Measurements from ENCODE around the gene CCR6.
"Not testable (repeated sequence)": the region's sequence is repeated elsewhere in the genome, so short reads cannot be mapped to it uniquely, and the experiment has no call there.

The CCR6 gene

GRCh38 chr6:167168296-167168695, 45.4 kb downstream of the CCR6 start:
- not testable (repeated sequence) for H3K36me3 ChIP-seq (ENCODE audit: control insufficient read depth, insufficient read depth, low read length); H3K27me3 ChIP-seq (ENCODE audit: control insufficient read depth, insufficient read depth, low read length); H3K9me3 ChIP-seq (ENCODE audit: control insufficient read depth, insufficient read depth, low read length); H3K4me1 ChIP-seq (ENCODE audit: control insufficient read depth, insufficient read depth, low read length); H3K4me3 ChIP-seq (ENCODE audit: low read depth, low read length); H3K9ac ChIP-seq (ENCODE audit: low read depth, low read length)

GRCh38 chr6:167169867-167170266, 47.0 kb downstream of the CCR6 start:
- not testable (repeated sequence) for H3K9me3 ChIP-seq (ENCODE audit: control insufficient read depth, insufficient read depth, low read length); H3K9ac ChIP-seq (ENCODE audit: low read depth, low read length); H3K27me3 ChIP-seq (ENCODE audit: control insufficient read depth, insufficient read depth, low read length); H3K4me1 ChIP-seq (ENCODE audit: control insufficient read depth, insufficient read depth, low read length); H3K36me3 ChIP-seq (ENCODE audit: control insufficient read depth, insufficient read depth, low read length); H3K4me3 ChIP-seq (ENCODE audit: low read depth, low read length)

GRCh38 chr6:167171300-167171699, 48.4 kb downstream of the CCR6 start:
- not testable (repeated sequence) for H3K4me3 ChIP-seq (ENCODE audit: low read depth, low read length); H3K36me3 ChIP-seq (ENCODE audit: control insufficient read depth, insufficient read depth, low read length); H3K27me3 ChIP-seq (ENCODE audit: control insufficient read depth, insufficient read depth, low read length); H3K9ac ChIP-seq (ENCODE audit: low read depth, low read length); H3K9me3 ChIP-seq (ENCODE audit: control insufficient read depth, insufficient read depth, low read length); H3K4me1 ChIP-seq (ENCODE audit: control insufficient read depth, insufficient read depth, low read length)

- H3K4me1 ChIP-seq (ENCODE audit: control insufficient read depth, insufficient read depth, low read length); H3K27me3 ChIP-seq (ENCODE audit: control insufficient read depth, insufficient read depth, low read length); H3K9me3 ChIP-seq (ENCODE audit: control insufficient read depth, insufficient read depth, low read length); H3K36me3 ChIP-seq (ENCODE audit: control insufficient read depth, insufficient read depth, low read length); H3K4me3 ChIP-seq (ENCODE audit: low read depth, low read length); H3K9ac ChIP-seq (ENCODE audit: low read depth, low read length): not testable (repeated sequence)
Observed at GRCh38 chr6:167172011-167172410, 49.1 kb downstream of the CCR6 start.

DNA sequence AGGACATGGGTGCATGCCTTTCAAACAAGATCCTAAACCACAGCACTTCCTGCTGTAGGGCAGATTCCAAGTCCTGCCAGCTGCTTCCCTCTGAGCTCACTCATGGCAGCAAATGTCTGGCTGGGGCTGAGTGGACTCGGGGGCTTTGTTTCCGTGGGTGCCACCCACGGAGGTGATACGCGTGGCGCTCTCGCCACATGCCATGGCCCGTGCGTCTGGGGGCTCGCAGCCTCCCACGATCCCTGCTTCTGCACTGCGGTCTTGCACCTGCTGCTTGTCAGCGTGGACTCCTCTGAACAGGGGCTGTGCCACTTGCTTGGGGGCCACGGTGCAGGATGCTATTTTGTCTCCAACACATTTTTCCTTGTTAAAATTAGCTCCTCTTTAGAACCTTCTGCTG, 54.4 kb downstream of the CCR6 start:
- H3K27me3 ChIP-seq (ENCODE audit: control insufficient read depth, insufficient read depth, low read length); H3K36me3 ChIP-seq (ENCODE audit: control insufficient read depth, insufficient read depth, low read length); H3K4me1 ChIP-seq (ENCODE audit: control insufficient read depth, insufficient read depth, low read length); H3K4me3 ChIP-seq (ENCODE audit: low read depth, low read length); H3K9me3 ChIP-seq (ENCODE audit: control insufficient read depth, insufficient read depth, low read length); H3K9ac ChIP-seq (ENCODE audit: low read depth, low read length): not testable (repeated sequence)

DNA sequence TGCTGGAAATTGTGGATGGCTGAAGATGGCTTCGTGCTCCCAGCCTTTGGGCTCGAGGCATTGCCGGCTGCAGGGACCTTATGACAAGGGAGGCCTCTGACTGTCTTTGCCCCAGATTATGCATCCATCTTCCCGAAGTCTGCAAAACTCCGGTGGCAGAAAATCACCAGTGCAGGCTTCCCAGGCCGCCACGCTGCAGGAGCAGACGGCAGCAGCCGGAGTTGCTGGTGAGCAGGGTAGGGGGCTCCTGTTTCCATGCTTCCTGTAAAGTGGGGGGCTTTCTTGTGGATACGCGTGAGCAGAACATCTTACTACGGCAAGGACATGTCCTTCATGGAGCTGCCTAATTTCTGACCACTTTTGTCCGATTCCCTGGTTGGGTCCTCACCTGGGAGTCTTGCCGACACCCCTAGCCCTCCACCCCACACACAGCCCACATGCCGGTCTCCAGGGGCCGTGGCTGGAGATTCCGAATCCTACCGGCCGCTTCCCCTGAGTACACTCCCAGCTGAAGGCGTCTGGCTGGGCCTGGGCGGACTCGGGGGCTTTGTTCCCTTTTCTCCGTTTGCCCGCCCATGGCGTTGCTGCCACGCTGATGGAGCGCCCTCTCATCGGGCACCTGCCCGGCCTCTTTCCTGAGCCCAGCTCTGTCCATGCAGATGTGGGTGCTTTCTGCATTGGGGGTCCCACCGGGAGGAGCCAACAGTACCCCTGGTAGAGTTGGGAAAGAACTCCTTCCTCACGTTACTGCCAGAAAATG, 56.2 kb downstream of the CCR6 start:
- H3K36me3 ChIP-seq (ENCODE audit: control insufficient read depth, insufficient read depth, low read length); H3K9ac ChIP-seq (ENCODE audit: low read depth, low read length); H3K4me3 ChIP-seq (ENCODE audit: low read depth, low read length); H3K9me3 ChIP-seq (ENCODE audit: control insufficient read depth, insufficient read depth, low read length); H3K4me1 ChIP-seq (ENCODE audit: control insufficient read depth, insufficient read depth, low read length); H3K27me3 ChIP-seq (ENCODE audit: control insufficient read depth, insufficient read depth, low read length): not testable (repeated sequence)

DNA sequence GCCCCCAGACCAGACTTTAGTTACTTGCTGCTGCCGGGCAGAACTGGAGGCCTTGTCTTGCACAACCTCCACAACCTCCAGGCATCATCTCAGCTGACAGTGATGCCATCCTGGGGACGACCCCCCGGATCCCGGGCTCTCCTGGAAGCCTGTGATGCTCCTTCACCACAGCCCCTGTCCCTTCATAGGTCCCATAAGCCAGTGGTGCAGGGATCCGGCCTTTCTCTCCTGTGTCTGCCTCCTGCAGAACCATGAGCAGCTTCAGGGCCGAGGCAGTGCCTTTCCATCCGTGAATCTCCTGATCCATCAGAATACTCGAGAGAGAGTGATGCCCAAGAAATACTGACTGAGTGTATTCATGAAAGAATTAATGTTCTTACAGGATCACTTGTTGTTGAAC, 57.2 kb downstream of the CCR6 start:
- not testable (repeated sequence) for H3K9me3 ChIP-seq (ENCODE audit: control insufficient read depth, insufficient read depth, low read length); H3K9ac ChIP-seq (ENCODE audit: low read depth, low read length); H3K4me1 ChIP-seq (ENCODE audit: control insufficient read depth, insufficient read depth, low read length); H3K27me3 ChIP-seq (ENCODE audit: control insufficient read depth, insufficient read depth, low read length); H3K36me3 ChIP-seq (ENCODE audit: control insufficient read depth, insufficient read depth, low read length); H3K4me3 ChIP-seq (ENCODE audit: low read depth, low read length)

DNA sequence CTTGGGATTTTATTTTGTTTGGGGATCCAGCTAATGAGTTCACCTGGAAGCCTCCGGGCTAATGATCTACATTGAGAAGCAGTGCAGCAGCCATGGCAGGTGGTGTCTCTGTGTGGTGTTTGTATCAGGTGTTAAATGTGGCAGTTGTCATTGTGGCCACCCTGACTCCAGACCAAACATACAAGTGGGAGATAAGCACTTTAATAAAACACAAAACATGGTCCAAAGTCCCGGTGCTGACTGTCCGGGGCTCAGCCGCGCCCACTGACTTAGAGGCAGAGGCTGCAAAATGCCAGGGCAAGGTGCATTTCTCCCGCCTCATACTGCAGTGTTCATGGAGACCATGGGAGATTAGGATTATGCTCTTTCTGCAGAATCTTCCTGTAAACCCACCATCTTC, 58.5 kb downstream of the CCR6 start:
- not testable (repeated sequence) for H3K27me3 ChIP-seq (ENCODE audit: control insufficient read depth, insufficient read depth, low read length); H3K9ac ChIP-seq (ENCODE audit: low read depth, low read length); H3K4me3 ChIP-seq (ENCODE audit: low read depth, low read length); H3K9me3 ChIP-seq (ENCODE audit: control insufficient read depth, insufficient read depth, low read length); H3K36me3 ChIP-seq (ENCODE audit: control insufficient read depth, insufficient read depth, low read length); H3K4me1 ChIP-seq (ENCODE audit: control insufficient read depth, insufficient read depth, low read length)

- H3K9ac ChIP-seq (ENCODE audit: low read depth, low read length); H3K9me3 ChIP-seq (ENCODE audit: control insufficient read depth, insufficient read depth, low read length); H3K4me3 ChIP-seq (ENCODE audit: low read depth, low read length); H3K4me1 ChIP-seq (ENCODE audit: control insufficient read depth, insufficient read depth, low read length); H3K27me3 ChIP-seq (ENCODE audit: control insufficient read depth, insufficient read depth, low read length); H3K36me3 ChIP-seq (ENCODE audit: control insufficient read depth, insufficient read depth, low read length): not testable (repeated sequence)
Observed at GRCh38 chr6:167182913-167183314, 60.0 kb downstream of the CCR6 start.

GRCh38 chr6:167185101-167185500, 62.2 kb downstream of the CCR6 start:
- H3K4me3 ChIP-seq (ENCODE audit: low read depth, low read length); H3K9me3 ChIP-seq (ENCODE audit: control insufficient read depth, insufficient read depth, low read length); H3K27me3 ChIP-seq (ENCODE audit: control insufficient read depth, insufficient read depth, low read length); H3K4me1 ChIP-seq (ENCODE audit: control insufficient read depth, insufficient read depth, low read length); H3K9ac ChIP-seq (ENCODE audit: low read depth, low read length); H3K36me3 ChIP-seq (ENCODE audit: control insufficient read depth, insufficient read depth, low read length): not testable (repeated sequence)

GRCh38 chr6:167187275-167187674, 64.4 kb downstream of the CCR6 start:
- not testable (repeated sequence) for H3K9ac ChIP-seq (ENCODE audit: low read depth, low read length); H3K9me3 ChIP-seq (ENCODE audit: control insufficient read depth, insufficient read depth, low read length); H3K4me3 ChIP-seq (ENCODE audit: low read depth, low read length)

More at GRCh38 chr6:167187275-167187674, 64.4 kb downstream of the CCR6 start:
- not testable (repeated sequence) for H3K36me3 ChIP-seq (ENCODE audit: control insufficient read depth, insufficient read depth, low read length); H3K27me3 ChIP-seq (ENCODE audit: control insufficient read depth, insufficient read depth, low read length); H3K4me1 ChIP-seq (ENCODE audit: control insufficient read depth, insufficient read depth, low read length)
